Measurements from ENCODE around the gene ELOVL6. TPM values are rescaled to one million over a fixed set of nuclear protein-coding genes. Genes with fewer than 3 reads are reported as not detected.
"Not testable (repeated sequence)": the region's sequence is repeated elsewhere in the genome, so short reads cannot be mapped to it uniquely, and the experiment has no call there.

The ELOVL6 gene
- total RNA-seq, 1 donor from 2014 or later = 44.9 TPM

DNA sequence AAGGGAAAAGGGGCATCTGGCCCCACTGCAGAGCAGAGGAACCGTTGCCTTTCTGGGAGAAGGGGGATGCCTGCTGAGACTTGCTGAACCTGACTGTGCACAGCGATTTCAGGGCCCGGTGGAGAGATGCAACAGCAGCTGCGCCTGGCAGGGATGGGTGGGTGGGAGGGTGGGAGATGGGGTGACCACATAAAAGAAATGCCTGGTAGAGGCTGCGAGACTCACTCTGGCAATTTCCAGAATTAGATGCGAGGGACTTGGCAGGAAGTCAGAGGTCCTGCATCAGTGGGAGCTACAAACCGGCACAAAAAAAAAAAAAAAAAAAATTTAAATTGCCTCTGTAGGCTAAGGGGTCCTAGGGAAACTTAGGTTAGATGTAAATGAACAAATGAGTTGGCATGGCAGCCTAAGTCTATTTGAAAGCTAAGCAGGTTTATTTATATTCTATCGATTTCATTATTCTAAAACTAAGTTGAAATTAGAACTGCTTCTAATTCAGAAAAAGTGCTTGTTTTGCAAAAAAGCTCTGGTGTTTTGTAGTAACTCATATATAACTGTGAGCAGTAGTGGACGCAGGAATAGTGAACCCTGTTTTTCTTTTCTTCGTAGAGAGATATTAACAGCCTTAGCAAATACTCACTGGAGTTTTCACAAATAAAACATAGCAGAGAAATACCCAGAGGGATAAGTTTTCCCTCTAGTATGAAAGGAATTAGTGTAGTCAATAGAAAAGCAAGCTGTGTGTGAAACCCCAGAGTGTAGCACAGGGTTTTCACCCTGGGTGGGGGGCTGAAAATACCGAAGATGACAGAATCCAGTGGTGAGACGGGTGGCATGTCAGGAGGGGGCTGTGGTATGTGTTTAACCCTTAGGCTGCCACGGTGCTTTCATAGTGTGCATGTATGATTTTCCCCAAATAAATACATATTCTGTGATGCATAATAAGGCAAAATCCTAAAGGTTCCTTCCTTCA is 155.6 kb downstream of the ELOVL6 start:
- intact Hi-C loops (cut with micrococcal nuclease) = no loop called here

DNA sequence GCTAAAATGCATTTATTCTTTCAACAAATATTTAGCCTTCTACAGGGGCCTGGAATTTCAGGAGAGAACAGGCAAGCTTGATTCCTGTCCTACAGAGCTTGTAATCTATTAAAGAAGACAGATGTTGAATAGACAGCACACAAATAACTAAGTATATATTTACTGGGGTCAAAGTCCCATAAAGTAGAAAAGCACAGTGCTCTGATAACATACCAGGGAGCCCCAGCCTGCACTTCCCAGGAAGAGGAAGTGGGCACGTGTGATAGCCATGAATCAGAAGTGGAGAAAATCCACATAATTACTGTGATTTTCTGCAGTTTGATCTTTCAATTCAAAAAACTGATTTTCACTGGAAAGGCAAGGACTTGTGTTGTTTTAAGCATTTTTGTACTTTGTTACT is 156.7 kb downstream of the ELOVL6 start:
- intact Hi-C loops (cut with micrococcal nuclease) = no loop called here

DNA sequence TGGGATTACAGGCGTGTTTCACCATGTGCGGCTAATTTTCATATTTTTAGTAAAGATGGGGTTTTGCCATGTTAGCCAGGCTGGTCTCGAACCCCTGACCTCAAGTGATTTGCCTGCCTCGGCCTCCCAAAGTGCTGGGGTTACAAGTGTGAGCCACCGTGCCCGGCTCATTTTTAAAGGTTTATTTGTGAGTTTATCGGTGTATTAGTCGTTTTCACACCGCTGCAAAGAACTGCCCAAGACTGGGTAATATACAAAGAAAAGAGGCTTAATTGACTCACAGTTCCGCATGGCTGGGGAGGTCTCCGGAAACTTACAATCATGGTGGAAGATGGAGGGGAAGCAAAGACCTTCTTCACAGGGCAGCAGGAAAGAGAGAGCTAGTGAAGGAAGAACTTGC is 159.3 kb downstream of the ELOVL6 start:
- intact Hi-C loops (cut with micrococcal nuclease) = not testable (repeated sequence)

DNA sequence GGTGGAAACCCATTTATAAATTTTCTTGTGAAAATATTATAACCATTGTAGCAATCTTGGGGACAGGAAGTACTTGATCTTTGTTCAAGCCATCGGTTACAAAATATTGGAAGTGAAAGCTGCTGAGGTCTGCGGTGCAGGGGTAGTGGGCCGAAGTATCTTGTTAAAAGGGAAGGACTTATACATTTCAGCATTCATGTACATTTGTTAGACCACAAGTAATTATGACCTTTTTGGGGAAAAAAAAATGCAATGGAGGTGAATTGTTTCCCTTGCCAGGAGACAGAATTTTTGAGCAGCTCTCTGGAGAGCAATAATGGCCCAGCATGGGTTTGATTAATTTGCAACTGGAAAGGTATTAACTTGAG is 164.4 kb downstream of the ELOVL6 start:
- intact Hi-C loops (cut with micrococcal nuclease) = no loop called here

DNA sequence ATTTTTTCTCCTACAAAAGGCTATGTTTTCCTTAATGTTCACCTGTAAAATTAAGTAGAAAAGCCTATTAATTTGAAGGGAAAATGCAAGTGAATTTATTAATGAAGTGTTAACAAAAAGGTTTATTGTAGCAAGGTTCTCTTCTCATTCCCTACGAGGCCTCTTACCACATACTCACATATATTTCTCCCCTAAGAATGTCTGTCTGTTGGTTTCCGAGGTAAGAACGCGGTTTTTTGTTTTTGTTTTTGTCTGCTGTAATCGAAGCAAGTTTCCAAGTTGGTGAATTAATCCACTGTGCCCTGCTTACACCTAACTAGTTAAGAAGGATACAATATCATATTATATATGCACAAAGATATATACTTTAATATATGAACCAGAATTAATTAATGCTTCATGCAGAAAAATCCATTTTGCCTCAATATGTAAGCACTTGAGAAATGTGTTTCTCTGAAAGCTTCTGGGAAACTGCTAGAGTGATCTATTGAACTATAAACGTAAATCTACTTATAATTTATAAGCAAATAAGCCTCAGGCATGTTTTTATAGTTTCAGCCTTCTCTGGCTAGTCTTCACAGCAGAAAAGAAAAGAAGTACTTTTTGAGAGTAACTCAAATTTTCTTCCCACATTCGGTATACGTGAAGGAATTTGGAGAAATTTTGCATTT is 164.9 kb downstream of the ELOVL6 start:
- intact Hi-C loops (cut with micrococcal nuclease) = no loop called here

DNA sequence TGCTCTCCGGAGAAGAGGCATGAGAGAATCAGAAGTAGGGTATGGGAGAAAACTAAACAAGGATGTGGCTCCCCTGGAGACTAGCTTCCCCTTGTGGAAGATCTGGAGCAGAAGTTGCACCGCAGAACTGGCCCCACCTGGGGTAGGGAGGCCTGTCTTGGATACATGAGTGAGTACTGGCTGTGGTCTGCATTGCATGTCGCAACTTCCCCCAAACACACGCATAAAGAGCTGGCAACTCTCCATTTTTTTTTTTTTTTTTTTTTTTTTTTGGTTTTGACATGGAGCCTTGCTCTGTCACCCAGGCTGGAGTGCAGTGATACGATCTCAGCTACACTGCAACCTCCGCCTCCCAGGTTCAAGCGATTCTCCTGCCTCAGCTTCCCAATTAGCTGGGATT is 165.8 kb downstream of the ELOVL6 start:
- intact Hi-C loops (cut with micrococcal nuclease) = no loop called here

DNA sequence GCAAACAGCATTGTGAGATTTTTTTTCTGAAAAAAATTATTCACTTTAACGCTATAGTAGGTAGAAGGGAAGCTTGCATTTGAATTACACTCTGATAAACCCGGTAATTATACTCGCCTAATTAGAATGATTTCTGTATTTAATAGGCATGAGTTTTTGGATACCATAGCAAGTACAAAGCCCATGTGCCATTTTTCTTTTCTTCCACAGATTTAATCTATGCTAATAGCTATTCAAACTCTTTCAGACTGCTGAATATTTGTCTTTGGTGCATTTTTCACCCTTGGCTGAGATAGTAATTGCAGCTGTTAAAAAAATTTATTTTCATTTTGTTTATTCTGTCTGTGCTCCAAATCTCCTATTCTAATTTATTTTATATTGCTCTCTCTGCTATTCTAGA is 172.7 kb downstream of the ELOVL6 start:
- intact Hi-C loops (cut with micrococcal nuclease) = no loop called here

DNA sequence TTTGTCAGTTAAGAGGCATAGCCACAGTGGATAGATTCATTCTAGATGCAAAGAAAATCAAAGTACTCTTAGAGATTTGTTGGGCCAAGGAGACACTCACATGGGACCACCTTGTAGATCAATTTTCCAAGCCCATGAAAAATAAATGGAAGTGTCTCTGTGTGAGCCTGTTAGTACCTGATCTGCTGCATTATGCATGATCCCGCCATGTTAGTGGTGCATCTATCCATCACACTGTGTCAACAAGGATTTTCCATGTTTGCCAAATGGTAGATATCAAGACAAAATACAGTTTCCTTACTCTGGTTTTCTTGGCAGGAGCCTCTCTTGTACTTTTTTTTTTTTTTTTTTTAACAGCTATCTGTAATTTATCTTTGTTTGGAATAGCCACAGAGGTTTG is 173.4 kb downstream of the ELOVL6 start:
- intact Hi-C loops (cut with micrococcal nuclease) = no loop called here

DNA sequence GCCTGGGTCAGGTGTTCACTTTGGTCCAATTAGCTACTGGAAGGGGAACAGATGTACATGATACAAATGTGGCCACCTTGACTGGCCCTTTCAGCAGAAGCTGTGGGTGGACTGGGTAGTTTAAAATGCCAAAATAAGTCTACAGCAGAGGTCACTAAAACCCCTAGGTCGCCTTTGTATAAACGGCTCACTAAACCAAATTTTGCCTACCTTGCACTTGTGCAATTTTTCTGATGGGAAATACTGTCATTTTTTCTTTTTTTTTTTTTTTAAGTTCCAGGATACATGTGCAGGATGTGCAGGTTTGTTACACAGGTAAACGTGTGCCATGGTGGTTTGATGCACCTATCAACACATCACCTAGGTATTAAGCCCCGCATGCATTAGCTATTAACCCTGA is 176.0 kb downstream of the ELOVL6 start:
- intact Hi-C loops (cut with micrococcal nuclease) = no loop called here

DNA sequence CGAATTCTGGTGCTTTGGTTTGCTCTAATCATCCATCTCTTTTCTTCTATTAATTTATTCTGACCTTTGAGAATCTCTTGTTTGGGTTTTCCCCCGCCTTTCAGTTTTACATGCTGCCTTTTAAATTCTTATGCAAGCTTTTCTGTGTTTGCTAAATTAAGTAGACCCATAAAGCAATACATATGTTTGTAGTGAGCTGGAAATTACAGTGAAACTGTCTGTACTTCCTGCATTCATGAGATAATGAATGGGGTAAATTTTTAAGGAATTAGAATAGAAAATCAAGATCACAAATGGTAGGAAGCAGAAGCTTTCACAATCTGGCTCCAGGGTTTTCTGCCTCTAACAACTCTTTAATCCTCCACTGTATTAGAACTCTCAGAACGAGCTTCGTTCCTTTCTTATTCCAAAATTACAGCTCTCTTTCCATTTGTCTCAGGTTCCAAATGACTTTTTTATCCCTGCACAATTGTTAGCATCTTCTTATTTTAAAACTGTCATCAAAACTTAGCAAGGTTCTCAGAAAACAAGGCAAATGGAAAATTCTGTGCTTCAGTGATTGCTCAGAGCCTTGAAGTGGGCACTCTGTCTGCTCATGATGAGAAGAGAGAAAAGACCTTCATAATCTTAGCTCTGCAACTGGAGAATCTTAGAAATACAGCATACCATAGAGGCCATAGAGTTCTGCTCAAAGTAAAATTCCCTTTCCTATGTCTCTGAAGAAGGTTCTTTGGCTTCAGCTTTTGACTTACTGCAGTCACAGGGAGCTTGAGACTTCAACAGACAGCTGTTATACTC is 177.6 kb downstream of the ELOVL6 start:
- intact Hi-C loops (cut with micrococcal nuclease) = no loop called here

DNA sequence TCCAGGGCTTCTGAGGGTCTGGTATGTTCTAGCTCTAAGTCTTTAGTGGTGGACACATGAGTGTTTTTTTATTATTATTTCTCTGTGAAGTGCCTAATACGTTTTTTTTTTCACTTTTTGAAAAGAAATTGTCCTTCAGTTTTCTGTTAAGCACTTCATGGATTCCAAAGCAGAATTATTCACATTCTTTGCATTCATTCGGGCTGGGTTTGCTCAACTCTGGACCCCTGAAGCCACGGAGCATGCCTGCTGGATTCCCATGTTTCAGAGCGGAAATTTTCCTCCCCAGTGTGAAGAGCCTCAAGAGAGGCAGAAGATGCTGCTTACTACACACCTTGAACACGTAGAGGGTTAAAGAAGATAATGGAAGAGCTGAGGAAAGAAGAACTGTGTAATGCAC is 178.3 kb downstream of the ELOVL6 start:
- intact Hi-C loops (cut with micrococcal nuclease) = no loop called here

DNA sequence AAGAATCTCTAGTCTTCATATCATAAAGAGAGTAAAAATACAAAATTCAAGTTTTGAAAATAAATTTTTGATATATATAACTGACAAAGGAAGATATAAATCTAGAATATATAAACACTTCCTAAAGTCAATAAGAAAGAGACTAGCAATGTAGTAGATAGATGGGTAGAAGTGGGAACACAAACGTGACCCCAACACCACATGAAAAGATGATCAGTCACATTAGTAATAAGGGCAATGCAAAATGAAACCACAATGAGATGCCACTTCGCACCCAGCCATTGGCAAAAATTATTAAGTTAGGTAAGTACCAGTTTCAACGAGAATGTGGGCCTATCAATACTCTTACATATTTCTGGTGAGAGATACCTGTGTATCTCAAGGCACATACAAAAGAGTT is 179.3 kb downstream of the ELOVL6 start:
- intact Hi-C loops (cut with micrococcal nuclease) = no loop called here

DNA sequence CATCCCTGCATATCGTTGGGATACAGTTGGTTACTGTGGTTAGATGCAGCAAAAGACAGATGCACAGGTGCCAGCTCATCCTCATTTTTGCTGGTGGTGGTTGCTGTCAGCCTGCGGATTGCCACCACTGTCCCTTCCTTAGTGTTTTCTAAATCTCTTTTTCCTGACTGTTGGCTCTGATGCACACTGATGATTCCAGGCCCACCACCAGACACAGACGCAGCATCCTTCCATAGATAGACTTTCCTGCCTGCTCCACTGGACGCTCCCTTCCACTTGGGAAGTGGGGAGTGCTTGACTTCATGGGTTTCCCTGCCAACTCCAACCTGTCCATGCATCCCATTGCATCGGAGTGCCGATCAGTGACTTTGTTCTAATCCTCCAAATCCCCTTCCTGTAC is 184.2 kb downstream of the ELOVL6 start:
- intact Hi-C loops (cut with micrococcal nuclease) = no loop called here

DNA sequence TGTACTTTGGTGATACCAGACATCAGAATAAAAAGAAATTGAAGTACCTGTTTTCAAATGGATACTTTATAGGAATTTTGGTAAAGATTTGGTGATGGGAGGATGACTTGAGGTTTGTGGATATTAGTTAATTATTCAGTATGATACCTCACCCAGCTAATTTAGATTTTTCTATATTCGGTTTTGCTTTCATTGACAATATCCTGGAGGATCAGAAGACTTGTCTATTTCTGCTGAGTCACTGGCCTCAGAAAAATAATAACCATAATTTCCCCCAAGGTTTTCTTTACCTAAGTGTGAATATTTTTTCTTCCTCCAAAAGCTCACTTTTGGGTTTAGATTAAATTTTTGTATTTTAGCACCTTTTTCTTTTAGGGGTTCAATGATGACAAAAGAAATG is 185.5 kb downstream of the ELOVL6 start:
- intact Hi-C loops (cut with micrococcal nuclease) = no loop called here

DNA sequence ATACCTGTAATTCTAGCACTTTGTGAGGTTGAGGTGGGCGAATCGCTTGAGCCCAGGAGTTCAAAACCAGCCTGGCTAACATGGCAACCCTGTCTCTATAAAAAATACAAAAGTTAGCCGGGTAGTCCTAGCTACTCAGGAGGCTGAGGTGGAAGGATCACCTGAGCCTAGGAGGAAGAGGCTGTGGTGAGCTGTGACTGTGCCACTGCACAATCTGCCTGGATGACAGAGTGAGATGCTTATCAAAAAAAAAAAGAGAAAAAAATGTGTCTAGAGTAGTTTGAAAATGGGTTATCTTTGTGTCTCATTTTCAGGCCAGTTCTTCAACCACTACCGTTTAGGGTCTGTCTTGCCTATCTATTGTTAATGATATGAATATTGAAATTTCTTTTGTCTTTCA is 187.6 kb downstream of the ELOVL6 start:
- intact Hi-C loops (cut with micrococcal nuclease) = no loop called here

DNA sequence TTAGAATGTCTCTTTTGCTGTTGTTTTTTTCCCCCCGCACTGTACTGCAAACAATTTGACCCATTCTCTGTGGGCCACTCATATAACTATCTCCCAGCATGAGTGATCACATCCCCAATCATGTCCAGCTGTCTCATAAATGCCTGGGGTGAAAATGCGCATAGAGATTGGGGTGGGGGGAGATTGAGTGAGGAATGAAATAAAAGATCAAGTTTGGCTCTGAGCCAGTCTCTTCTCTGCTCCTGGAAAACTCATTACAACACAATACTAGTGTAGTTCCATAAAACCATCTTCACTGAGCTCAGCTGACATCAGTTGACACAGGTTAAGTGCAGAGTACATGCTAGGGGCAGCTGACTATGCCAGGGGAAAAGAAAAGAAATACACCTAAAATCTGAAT is 188.9 kb downstream of the ELOVL6 start:
- intact Hi-C loops (cut with micrococcal nuclease) = no loop called here

DNA sequence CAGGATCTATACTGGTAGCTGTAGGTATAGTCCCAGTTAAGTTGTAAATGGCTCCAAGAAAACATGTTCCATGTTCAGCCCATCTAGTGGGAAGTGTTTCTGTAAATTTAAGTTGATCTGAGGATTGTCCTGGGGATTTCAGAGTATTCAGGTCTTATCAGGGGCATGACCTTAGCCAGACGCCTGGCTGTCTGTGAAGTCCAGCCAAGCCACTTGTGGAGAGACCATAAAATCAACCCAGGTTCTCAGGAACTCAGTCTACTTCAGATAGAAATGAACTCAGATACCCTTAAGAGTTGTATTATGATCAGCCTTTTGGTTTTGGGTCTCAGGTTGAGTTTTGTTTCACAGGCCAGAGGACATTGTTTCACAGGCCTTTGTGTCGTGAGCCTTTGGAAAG is 189.9 kb downstream of the ELOVL6 start:
- intact Hi-C loops (cut with micrococcal nuclease) = no loop called here

DNA sequence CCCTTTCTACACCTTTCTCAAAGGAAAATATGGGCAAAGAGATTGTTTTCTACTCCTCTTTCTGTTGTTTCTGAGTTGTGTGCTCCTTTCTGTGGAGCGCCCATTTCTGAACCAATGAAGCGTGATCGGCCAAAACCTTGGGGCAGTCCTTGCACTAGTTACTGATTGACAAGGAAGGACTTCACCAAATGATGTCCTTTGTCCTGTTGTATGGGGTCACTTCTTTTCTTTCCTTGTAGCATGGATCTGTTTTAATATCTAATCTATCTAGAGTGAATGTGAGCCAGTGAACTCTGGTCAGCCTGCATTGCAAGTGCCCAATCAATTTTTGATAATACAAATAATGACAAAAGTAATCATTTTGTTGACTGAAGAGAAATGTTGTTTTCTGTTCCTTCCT is 191.2 kb downstream of the ELOVL6 start:
- intact Hi-C loops (cut with micrococcal nuclease) = no loop called here

DNA sequence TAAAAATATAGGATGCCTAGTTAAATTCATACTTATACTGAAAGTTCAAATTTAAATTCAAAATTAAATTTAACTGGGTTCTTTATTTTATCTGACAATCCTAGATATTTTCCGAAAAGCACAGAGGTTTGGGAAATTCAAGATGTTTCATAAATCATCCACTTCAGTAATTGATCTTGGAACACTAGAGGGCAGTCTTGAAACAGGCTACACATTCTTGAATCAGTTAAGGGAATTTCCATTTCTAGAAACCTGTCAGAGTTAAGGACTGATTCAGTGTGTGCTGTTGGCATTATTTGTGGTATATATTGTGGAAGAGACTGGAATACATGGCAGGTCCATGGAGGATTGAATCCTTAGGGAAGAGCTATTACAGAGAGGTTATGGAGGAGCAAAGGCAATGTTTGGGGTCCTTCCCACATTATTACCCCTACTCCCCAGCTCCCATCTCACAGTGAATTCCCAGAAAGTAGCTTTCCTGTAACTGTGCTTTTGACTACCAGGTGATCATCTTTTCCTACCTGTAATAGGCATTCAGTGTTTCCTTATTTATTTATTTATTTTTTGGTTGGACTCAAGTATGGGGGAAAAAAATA is 192.9 kb downstream of the ELOVL6 start:
- intact Hi-C loops (cut with micrococcal nuclease) = loop anchor here (1.0 to 2.0 kb wide), 6 partner anchors 43 to 510 kb away; no protein-coding TSS in a partner anchor

DNA sequence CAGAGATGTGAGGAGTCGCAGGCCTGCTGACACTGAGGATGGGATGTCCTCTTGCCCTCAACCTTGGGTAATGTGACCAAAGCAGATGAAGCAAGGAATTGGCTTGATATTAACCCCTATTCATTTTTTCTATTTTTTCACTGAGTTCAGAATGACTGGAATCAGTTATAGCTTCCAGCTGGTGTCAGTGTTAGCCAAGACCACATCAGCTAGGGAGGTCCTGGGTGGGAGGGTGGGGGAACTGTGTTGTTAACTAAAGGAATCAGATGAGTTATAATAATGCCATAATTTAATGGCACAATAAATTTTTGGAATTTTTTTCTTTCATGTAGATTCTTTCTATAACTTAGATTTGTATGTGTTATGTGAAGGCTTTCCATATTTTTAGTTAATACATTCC is 193.9 kb downstream of the ELOVL6 start:
- intact Hi-C loops (cut with micrococcal nuclease) = loop anchor here (2.0 kb wide), 1 partner anchor 44 kb away; no protein-coding TSS in a partner anchor

All from T-helper 1 cell treated with Interleukin-12 subunit alpha and Interleukin-12 subunit beta and Interleukin-4 antibody, amounts not matched to agents 30 ng/mL and 1 ng/mL, for 36 hours (primary cell).